Measurements from ENCODE around the gene QRFPR.
"Not testable (repeated sequence)": the region's sequence is repeated elsewhere in the genome, so short reads cannot be mapped to it uniquely, and the experiment has no call there.

QRFPR gene

GRCh38 chr4:121339307-121339706 lies 41.5 kb downstream of the QRFPR start:
- DNase-seq (ENCODE audit: low read depth), result no peak

- DNase-seq (ENCODE audit: low read depth), result no peak
Measured at GRCh38 chr4:121338518-121338917, 42.3 kb downstream of the QRFPR start.

DNA sequence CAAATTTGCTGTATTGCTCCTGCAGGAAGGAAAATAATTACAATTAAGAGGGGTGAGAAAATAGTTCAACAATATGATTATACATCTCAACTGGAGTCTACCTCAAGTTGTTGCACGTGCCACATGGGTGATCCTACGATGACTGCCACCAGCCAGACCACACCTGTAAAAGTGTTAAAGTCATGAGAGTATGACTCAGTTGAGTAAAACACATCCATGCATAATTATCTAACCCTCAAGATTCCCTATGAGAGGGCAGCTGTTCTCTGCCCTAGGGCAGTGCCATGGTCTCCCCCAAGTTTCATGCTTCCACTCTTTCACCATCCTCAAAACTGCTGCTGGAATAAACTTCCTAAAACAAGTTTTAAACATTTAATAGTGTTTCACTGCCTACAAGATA lies 44.1 kb downstream of the QRFPR start:
- no peak for DNase-seq (ENCODE audit: low read depth)

- DNase-seq (ENCODE audit: low read depth), result no peak
Measured at GRCh38 chr4:121330180-121330665, 50.6 kb downstream of the QRFPR start.

DNA sequence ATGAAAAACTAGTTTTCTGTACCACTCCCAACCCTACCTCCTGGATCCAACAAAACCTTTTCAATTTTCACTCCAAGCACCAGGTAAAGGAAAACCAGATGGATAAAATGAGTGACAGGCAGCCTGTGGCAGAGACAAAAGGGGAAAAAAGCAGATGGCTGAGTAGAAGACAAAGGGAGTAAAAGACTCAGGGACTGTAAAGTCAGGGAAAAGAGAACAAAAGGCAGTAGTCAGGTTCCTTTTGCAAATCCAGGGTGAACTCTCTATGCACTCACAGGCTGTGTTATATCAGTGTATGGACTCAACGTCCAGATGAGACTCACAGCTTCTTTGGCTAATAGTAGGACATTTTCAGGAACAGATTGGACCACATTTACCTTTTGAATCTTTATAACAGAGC lies 54.2 kb downstream of the QRFPR start:
- DNase-seq (ENCODE audit: low read depth), result no peak

DNA sequence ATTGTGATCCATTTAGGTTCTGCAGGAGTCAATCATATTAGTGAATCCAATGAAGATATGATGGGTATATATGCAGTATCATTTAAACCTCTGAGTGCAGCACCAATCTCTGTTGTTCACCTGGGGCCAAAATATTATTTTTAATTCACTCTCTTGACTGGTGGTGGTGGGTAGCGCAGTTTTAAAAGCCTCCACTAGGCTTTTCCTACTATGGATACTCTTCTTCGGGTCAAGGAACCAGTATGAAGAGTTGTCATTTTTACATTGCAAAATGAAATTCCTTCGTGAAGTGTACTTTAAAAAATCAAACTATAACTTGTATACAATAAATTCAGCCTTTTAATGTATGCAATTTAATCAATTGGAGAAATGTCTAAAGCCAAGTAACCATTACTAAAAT lies 56.5 kb downstream of the QRFPR start:
- no peak for DNase-seq (ENCODE audit: low read depth)

- no peak for DNase-seq (ENCODE audit: low read depth)
Measured at GRCh38 chr4:121321466-121321865, 59.4 kb downstream of the QRFPR start.

DNA sequence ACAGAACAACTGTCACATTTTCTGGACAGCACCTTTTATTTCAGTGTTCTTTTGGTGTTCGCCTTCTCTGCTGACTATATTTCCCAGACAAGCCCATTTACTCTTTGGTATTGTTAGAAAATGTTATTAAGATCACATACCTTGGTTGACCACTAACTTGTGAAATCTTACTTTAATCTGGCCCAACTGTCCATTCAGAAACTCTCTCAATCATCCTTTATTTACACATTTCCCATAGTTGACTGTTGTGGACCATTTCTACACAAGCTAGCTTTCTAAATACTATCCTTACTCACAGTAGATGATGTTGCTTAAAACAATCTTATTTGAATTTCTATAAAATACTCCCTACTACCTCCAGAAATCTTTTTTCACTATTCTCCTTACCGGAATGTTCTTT lies 64.7 kb downstream of the QRFPR start:
- DNase-seq (ENCODE audit: low read depth), result no peak

- not testable (repeated sequence) for DNase-seq (ENCODE audit: low read depth)
Measured at GRCh38 chr4:121313430-121313829, 67.4 kb downstream of the QRFPR start.

DNA sequence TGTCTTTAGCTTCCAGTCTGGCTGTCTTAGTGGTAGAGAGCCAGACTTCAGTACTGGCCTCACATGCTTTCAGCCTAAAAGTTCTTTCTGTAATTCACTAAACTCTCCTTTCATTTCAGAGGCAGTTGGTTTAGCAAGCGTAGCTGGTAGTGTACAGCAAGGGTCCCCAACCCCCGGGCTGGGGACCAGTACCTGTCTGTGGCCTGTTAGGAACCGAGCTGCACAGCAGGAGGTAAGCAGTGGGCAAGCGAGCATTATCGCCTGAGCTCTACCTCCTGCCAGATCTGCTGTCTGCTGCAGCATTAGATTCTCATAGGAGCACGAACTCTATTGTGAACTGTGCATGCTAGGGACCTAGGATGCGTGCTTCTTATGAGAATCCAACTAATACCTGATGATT lies 72.0 kb downstream of the QRFPR start:
- DNase-seq (ENCODE audit: low read depth), result no peak

GRCh38 chr4:121308328-121308663 lies 72.5 kb downstream of the QRFPR start:
- DNase-seq (ENCODE audit: low read depth), result no peak

DNA sequence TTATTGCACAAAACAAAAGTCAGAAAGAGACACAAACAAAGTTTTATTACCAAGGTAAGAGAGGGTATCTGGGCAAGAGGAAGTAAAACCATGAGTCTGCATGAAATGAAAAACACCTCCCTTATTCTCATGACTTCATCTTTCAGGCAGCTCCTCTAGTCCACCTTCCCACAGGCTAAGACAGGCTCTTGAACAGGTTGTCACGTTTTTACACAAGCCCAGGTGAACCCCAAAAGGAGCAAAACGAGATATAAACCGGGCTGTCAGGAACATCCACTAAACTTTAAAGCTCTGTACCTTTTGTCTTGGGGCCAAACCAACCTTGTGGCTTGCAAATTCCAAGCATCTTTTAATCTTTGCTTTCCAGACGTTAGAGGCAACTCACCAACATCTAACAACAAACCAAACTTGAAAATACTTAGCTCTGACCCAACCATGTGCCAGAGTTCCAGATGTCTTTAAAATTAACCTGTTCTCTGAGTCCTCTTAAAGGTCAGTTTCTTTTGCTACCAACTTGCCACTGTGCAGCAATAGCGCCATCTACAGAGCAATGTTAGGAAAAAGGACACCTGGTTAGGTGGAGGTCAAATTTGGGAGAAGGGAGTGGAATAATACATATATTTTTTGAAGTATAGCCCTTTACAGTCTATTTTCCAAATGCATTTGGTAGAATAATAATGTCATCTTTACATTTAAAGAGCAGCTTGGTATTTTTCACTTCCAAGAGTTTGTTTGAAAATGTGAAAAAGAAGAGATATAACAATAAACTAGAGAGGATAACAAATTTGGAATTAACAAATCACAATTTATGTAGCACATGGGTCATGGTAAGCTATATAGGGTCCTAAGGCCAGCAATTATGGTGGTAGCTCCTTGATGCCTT lies 73.1 kb downstream of the QRFPR start:
- peak; percentile 14 for DNase-seq (ENCODE audit: low read depth)

- no peak for DNase-seq (ENCODE audit: low read depth)
Measured at GRCh38 chr4:121306931-121307330, 73.9 kb downstream of the QRFPR start.

DNA sequence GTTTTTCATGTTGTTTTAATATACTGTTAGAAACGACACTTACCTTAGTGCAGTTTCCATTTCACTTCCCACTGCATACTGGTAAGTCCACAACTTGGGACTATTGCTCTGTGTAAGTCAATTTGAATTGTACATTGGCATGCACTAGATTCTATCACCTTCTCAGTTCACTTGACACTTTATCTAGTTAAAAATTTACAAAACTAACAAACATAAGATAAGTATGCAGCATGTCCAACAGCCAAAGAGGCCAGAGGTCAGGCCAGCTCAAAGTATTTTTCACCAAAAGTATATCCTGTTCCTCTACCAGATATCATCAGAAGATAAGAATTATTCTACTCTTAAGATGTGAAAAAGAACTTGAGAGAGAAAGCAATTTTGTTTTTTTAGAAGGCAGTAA lies 75.9 kb downstream of the QRFPR start:
- no peak for DNase-seq (ENCODE audit: low read depth)

- no peak for DNase-seq (ENCODE audit: low read depth)
Measured at GRCh38 chr4:121299367-121299766, 81.5 kb downstream of the QRFPR start.

DNA sequence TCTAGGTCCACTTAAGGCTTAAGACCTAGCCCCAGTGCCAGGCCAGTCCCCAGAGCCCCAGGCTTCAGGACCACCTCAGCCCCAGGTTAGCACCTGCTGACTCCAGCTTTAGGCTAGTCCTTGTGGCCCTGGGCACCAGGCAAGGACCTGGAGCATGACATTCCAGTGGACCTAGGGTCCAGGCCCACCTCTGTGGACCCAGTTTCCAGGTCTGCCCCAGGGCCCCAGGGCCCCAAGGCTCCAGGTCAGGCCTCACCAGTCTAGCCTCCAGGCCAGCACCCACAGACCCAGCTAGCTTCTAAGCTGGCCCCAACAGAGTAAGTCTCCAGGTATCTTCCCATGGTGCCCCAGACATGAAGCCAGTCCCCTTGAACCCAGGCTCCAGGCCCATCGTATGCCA lies 97.5 kb downstream of the QRFPR start:
- DNase-seq (ENCODE audit: low read depth), result no peak

- DNase-seq (ENCODE audit: low read depth), result no peak
Measured at GRCh38 chr4:121280425-121280824, 100.4 kb downstream of the QRFPR start.

DNA sequence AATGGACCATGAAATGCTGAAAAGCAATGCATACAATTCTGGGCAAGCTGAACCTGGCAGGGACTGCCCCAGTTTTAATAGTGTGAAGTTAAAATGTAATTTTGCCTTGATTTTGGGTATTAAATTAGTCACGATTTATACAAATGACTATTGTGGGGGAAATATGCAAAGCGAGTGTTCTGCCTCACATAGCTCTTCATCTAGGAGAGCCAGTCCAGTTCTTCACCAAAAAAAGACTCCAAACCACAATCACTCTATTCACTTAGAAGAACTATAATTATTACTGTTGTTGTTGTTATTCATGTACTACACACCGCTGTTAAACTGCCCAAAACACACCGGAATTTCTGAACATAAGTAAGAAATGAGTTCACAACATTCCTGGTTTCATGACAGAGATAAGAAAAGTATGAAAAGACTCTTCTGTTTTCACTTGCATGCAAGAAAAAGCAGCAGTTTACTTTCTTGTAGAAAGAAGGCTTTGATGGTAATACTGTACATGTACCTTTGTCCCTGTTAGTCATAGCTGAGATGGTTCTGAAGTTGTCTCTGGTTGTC lies 101.9 kb downstream of the QRFPR start:
- DNase-seq (ENCODE audit: low read depth), result no peak

Data from stimulated activated CD4-positive, alpha-beta T cell treated with anti-CD3 and anti-CD28 coated beads, Interleukin-2, amount 100 ng/mL, for 4 hours (primary cell).